Muscle layer of duodenum (tissue), 2 donors: ENCODE results near the gene RAB31.

Experiments
- H3K27ac ChIP-seq: one replicate; pipeline ENCODE4 v1.7.0; 2013; ENCODE audit warnings: mild to moderate bottlenecking, low read length
- H3K27me3 ChIP-seq: one replicate; pipeline ENCODE4 v1.7.0; 2013; ENCODE audit warnings: low read depth, mild to moderate bottlenecking, control low read depth, low read length
- H3K36me3 ChIP-seq, 2 donors: one replicate each; pipeline ENCODE4 v1.7.0; 2013; ENCODE audit warnings: low read length in 2 of 2, control low read depth in 1 of 2, mild to moderate bottlenecking in 1 of 2; ENCODE audit not compliant: insufficient read depth in 2 of 2, control insufficient read depth in 1 of 2
- H3K4me1 ChIP-seq, 2 donors: one replicate each; pipeline ENCODE4 v1.7.0; 2013; ENCODE audit warnings: low read length in 2 of 2, mild to moderate bottlenecking in 2 of 2, control low read depth in 1 of 2, moderate library complexity in 1 of 2; ENCODE audit not compliant: insufficient read depth in 2 of 2, control insufficient read depth in 1 of 2
- H3K4me3 ChIP-seq, 2 donors: one replicate each; pipeline ENCODE4 v1.7.0; 2013; ENCODE audit warnings: low read length in 2 of 2, low read depth in 1 of 2, mild to moderate bottlenecking in 1 of 2
- H3K9me3 ChIP-seq, 2 donors: one replicate each; pipeline ENCODE4 v1.7.0; 2013; ENCODE audit warnings: low read length in 2 of 2, control low read depth in 1 of 2, mild to moderate bottlenecking in 1 of 2; ENCODE audit not compliant: control insufficient read depth in 1 of 2
- donor health status: healthy.

RAB31 gene

DNA sequence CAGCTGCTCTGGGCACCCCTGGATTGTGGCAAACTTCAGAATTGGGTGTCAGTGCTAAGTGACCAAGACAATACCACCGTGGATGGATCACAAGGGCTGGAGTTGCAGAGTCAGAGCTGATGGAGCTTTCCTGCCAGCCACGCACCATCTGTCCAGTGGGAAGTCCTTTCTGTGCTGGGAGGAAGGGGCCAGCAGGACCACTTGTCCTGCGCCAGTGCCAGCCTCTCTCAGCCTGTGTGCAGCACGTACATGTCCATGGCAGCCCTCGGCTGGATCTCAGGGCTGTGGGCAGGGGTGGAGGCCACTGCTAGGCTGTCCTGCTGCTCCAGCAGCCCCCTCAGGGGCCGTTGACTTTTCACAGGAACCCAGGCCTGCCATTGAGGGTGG is 33.3 kb downstream of the RAB31 start:
- H3K36me3 ChIP-seq: no peaks in the 10 kb centered on the region
- H3K9me3 ChIP-seq: no peaks in the 10 kb centered on the region
- no peaks in the 10 kb centered on the region for H3K27me3 ChIP-seq
- H3K4me3 ChIP-seq: no peak overlapping the region
- H3K4me1 ChIP-seq: peaks cover 0 to 21% of the 10 kb centered on the region in 2 donors
- H3K27ac ChIP-seq: no peak overlapping the region

DNA sequence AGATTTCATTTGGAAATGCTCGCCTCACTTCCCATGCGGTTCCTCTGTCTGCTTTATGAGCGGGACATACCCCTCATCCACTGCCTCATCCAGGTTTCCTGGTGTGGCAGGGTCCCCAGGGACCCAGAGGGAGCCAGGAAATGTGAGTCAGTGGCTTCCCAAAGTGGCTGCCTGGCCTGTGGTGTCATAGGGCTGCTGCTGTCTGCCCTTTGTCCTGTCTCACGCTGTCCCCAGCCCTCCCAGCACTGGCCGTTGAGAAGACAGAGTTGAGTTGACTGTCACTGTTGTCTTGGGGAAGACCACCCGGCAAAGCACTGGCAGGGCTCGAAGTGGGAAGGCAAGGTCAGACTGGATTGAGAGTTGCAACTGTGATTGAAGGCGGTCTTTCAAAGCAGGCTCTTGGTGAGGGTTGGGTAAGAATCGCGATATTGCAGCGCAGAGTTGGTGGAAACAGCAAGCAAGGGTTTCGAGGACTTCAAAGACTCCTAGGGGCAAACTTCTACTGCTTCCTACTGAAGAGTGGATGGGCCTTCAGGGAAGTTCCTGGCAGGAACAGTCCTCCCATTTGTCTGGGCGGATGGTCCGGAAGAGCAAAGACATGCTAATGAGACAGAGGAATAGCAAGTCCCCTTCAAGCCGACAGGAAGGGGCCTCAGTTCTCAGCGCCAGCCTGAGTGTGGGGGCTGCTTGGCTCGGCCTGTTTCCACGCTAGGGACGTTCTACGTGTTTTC is 33.9 kb downstream of the RAB31 start:
- Histone ChIP-seq H3K27ac (peak overlapping the region; percentile 46), H3K27me3 (no peaks in the 10 kb centered on the region), H3K4me3 (peak overlapping the region; percentile 7 to 42), H3K4me1 (peaks cover 0 to 21% of the 10 kb centered on the region in 2 donors), H3K36me3 (no peaks in the 10 kb centered on the region), H3K9me3 (no peaks in the 10 kb centered on the region)

DNA sequence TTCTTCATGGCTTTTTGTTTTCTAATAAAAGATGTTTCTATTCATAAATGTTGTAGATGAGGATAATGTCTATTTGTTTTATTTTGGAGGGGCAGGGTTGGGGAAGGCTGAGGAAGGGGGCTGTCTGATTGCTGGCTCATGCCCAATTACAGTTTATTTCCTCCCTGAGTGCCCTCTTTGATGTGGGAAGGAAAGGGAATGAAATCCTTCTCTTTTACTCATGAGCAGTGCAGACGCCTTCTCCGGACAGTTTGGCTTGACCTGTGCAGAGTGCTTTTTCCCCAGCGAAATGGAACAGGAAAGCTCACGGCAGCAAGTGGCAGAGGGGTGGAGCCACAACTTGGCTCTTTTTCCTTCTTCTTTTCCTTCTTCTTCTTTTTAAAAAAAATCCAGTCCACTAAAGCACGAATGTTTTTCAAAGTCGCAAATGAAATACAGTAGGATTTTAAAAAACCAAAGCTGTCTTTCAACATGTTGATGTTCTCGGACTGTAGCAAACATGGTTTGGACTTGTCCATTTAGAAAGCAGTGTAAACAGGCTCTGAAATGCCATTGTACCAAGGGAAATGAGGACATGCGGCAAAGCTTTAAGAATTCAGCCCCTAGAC is 34.5 kb downstream of the RAB31 start:
- Histone ChIP-seq H3K9me3 (no peaks in the 10 kb centered on the region), H3K27me3 (no peaks in the 10 kb centered on the region), H3K4me1 (peaks cover 0 to 18% of the 10 kb centered on the region in 2 donors), H3K4me3 (peak overlapping the region; percentile 7 to 42), H3K36me3 (no peaks in the 10 kb centered on the region), H3K27ac (peak overlapping the region; percentile 46)

DNA sequence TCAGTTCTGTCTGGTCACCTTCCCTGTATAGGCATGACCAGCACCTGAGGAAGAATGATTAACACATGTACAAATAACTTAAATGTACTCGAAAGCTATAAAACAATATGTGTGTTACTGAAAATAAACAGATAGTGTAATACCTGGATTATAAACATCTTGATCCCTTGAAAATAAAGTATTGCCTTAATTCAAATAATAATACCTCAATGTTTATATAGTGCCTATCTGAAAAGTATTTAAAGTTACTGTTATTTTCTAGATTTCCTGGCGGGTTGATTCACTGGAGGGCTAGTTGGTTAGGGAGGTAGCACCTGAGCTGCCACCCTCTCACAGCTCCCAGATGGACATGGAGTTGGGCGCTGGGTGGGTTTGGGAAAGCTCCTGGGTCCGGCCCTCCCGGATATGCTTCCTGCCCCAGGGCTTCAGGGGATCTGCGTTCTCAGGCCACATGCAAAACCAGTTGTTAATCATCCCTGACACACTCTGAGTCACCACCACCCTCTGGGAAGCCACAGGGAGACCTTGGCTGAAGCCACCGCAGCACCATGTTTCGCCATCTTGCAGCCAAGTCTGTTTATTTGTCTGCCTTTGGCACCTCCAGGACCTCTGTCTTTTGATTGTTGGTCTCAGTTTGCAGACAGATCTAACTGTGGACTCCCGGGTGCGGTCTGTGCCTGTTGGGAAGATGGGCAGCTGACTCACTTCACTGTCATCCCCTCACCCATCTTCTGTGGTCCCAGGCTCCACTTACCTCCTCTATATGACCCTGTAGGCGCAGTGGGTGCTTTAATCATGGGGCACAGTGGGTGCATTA is 35.3 kb downstream of the RAB31 start:
- Histone ChIP-seq H3K4me3 (peak overlapping the region in 1 of 2 donors; percentile 7), H3K27ac (peak overlapping the region; percentile 46), H3K36me3 (no peaks in the 10 kb centered on the region), H3K4me1 (peaks cover 0 to 14% of the 10 kb centered on the region in 2 donors), H3K9me3 (no peaks in the 10 kb centered on the region), H3K27me3 (no peaks in the 10 kb centered on the region)

DNA sequence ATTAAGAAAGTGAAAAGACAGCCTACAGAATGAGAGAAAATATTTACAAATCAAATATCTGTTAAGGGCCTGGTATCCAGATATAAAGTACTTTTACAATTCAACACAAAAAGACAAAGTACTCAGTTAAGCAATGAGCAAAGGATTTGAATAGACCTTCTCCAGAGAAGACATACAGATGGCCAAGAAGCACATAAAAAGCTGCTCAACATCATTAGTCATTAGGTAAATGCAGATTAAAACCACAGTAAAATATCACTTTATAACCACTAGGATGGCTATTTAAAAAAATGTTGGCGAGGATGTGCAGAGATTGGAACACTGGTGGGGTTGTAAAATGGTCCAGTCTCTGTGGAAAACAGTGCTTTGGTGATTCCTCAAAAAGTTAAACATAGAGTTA is 38.9 kb downstream of the RAB31 start:
- H3K4me1 ChIP-seq: peaks cover 0 to 7% of the 10 kb centered on the region in 2 donors
- no peaks in the 10 kb centered on the region for H3K27me3 ChIP-seq
- H3K36me3 ChIP-seq: peaks cover 0 to 3% of the 10 kb centered on the region in 2 donors
- no peaks in the 10 kb centered on the region for H3K9me3 ChIP-seq
- no peak overlapping the region for H3K4me3 ChIP-seq
- H3K27ac ChIP-seq: no peak overlapping the region

DNA sequence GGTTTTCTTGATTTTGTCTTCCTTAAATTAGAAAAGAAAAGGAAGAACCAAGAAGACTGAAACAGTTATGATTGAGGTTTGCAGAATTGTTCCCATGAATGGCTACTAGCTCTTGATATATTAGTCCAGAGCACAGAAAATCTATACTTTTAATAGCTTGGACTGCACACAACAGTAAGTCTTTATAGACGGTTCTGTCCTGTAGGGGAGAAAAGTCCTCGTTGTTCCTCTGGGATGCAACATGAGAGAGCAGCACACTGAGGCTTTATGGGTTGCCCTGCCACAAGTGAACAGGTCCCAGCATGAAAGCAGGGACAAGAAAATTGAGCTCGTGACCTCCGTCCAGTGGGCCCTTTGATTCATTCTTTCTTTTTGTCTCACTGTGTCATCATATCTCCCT is 41.5 kb downstream of the RAB31 start:
- Histone ChIP-seq H3K27me3 (no peaks in the 10 kb centered on the region), H3K4me3 (no peak overlapping the region), H3K4me1 (no peaks in the 10 kb centered on the region), H3K9me3 (no peaks in the 10 kb centered on the region), H3K36me3 (peaks cover 0 to 3% of the 10 kb centered on the region in 2 donors), H3K27ac (no peak overlapping the region)

DNA sequence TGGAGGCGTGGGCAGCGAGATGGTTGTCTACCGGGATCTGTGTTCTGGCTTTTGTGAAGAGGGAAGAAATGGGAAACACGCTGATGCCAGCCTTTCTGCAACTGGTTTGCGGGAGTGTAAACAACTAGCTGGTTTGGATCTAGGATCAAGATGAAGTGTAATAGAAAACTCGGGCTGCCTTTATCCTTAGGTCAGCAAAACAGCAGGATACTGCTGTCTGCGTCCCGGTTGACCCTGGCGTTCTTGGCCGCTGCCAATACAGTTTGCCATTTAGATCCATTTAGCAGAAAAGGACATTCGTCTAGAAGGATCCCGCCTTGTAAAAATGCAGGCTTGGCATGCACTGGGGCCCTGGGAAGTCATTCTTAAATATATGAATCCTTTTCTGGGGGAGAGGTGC is 42.0 kb downstream of the RAB31 start:
- Histone ChIP-seq H3K9me3 (no peaks in the 10 kb centered on the region), H3K36me3 (peaks cover 0 to 3% of the 10 kb centered on the region in 2 donors), H3K4me3 (no peak overlapping the region), H3K4me1 (no peaks in the 10 kb centered on the region), H3K27me3 (no peaks in the 10 kb centered on the region), H3K27ac (no peak overlapping the region)

DNA sequence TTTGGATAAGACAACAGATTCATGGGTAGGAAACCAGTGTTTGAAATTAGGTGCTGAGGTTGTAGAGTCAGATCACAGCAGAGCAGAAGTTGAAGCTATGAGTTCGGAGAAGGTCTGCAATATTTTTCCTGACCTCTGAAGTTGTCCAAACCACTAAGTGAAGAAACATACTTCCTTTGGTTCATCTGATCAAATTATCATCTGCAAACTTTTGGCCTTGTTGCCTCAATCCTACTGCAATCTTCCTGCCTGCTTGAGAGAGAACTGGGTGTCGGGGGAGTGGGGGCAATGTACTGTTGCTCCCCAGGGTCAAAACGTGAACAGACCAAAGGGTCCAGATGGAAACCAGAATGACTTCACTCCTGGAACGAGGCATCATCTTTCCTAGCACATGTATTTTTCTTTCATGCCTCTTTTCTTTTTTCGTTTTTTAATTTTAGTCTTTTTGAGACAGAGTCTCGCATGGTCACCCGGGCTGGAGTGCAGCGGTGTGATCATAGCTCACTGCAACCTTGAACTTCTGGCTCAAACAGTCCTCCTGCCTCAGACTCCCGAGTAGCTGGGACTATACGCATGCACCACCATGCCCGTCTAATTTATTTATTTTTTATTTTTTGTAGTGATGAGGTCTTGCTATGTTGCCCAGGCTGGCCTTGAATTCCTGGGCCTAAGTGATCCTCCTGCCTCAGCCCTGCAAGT is 42.7 kb downstream of the RAB31 start:
- H3K4me3 ChIP-seq: no peak overlapping the region
- peaks cover 0 to 5% of the 10 kb centered on the region in 2 donors for H3K4me1 ChIP-seq
- no peaks in the 10 kb centered on the region for H3K27me3 ChIP-seq
- H3K36me3 ChIP-seq: peaks cover 0 to 3% of the 10 kb centered on the region in 2 donors
- H3K27ac ChIP-seq: no peak overlapping the region
- no peaks in the 10 kb centered on the region for H3K9me3 ChIP-seq

DNA sequence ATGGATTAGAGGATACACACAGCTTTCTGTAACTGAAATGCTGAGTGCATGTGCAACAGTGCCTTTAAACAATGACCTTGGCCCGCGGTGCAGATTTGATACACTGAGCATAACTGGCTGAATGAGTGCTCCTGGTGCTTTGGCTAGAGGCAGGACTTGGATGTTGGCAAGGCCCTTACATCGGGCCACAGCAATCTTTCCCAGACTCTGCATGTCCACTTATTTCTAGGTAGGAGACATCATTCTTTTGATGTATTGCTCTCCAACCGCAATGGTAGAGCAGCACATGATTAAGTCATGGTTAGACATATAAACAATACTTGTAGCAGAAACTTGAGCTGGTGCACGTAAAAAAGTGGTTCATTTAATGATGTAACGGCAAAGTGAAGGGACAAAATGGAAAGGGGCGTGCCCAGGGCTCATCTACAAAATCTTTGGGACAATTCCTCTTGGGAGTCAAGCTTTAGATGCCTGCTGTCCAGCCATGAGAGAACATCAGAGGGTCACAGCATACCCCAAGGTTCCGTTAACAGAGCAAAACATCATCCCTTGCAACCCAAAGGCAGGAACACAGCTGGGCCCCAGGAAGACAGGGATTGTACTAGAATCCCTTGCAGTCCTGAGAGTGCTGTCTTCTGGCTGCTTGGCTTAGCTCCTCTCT is 43.4 kb downstream of the RAB31 start:
- Histone ChIP-seq H3K4me1 (peaks cover 0 to 5% of the 10 kb centered on the region in 2 donors), H3K27me3 (no peaks in the 10 kb centered on the region), H3K4me3 (no peak overlapping the region), H3K9me3 (no peaks in the 10 kb centered on the region), H3K27ac (no peak overlapping the region), H3K36me3 (peaks cover 0 to 3% of the 10 kb centered on the region in 2 donors)

DNA sequence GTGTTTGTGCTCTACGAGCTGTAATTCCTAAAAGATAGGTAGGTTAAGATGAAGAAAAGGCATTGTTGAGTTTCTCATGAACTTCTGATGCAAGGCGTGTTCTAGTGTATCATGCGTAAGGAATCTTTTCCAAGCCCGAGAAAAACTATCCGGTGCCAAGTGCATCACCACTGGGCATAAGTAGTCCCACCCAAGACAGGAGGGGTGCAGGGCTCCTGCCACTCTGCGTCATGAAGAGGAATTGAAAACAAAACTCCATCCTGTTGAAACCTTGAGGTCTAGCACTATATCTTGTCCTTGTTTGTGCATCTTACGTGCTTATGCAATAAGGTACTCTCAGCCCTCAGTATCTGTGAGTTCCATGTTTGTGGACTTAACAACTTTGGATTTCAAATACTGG is 45.7 kb downstream of the RAB31 start:
- Histone ChIP-seq H3K27me3 (no peaks in the 10 kb centered on the region), H3K36me3 (peaks cover 0 to 3% of the 10 kb centered on the region in 2 donors), H3K4me3 (no peak overlapping the region), H3K4me1 (peaks cover 3 to 17% of the 10 kb centered on the region in 2 donors), H3K27ac (no peak overlapping the region), H3K9me3 (no peaks in the 10 kb centered on the region)
